IMR-90 (cell line): ENCODE measurements around the gene EIF2S2. TPM values are rescaled to one million over a fixed set of nuclear protein-coding genes. Genes with fewer than 3 reads are reported as not detected.

Experiments
- ATAC-seq: fragments of 200-7000 bp; cut with Tn5 transposase; 2 replicates; pipeline ENCODE4 v1.9.1; 2020; ENCODE audit warnings: low read depth, mild to moderate bottlenecking, moderate library complexity
- BruUV-seq: library from RNA; stranded (reverse); fragments of 400-500 nt; replicated peaks from 2 replicates; lab custom pipeline; 2021; lab: Mats Ljungman, UMichigan
- CTCF ChIA-PET: fragments of 300-600 bp; formaldehyde crosslinking; extraction: SDS; loops from one replicate; lab custom pipeline; 2021; ENCODE audit warnings: antibody characterized with exemption; lab: Yijun Ruan, JAX
- POLR2A ChIA-PET: fragments of 300-600 bp; sonication (Branson Sonifier 250); formaldehyde crosslinking; loops from one replicate; lab custom pipeline; 2022; ENCODE audit warnings: antibody characterized with exemption; ENCODE audit not compliant: unreplicated experiment; lab: Charles Lee
- DNase-seq: peaks from one replicate; pipeline ENCODE4 v3.0.0; 2013
- H2AFZ ChIP-seq: replicated peaks from 2 replicates; pipeline ENCODE3; 2013; ENCODE audit warnings: low read length, mild to moderate bottlenecking; ENCODE audit not compliant: poor library complexity
- H2AK5ac ChIP-seq: 2 replicates; pipeline ENCODE4 v1.6.1; 2013; ENCODE audit warnings: low read depth, low read length, inconsistent platforms
- H2AK9ac ChIP-seq: replicated peaks from 2 replicates; pipeline ENCODE3; 2013; ENCODE audit warnings: mild to moderate bottlenecking, low read depth, low read length, moderate library complexity; ENCODE audit not compliant: poor library complexity
- H2BK120ac ChIP-seq: 2 replicates; pipeline ENCODE4 v1.6.1; 2013; ENCODE audit warnings: low read depth, low read length, inconsistent platforms
- H2BK15ac ChIP-seq: 3 replicates; pipeline ENCODE4 v1.6.1; 2013; ENCODE audit warnings: low read depth, low read length, inconsistent platforms
- H2BK20ac ChIP-seq: 2 replicates; pipeline ENCODE4 v1.6.1; 2013; ENCODE audit warnings: low read depth, mild to moderate bottlenecking, inconsistent platforms, low read length, moderate library complexity
- H2BK5ac ChIP-seq: 2 replicates; pipeline ENCODE4 v1.6.1; 2013; ENCODE audit warnings: mild to moderate bottlenecking, low read depth, low read length, inconsistent platforms; ENCODE audit not compliant: poor library complexity, severe bottlenecking
- H3K14ac ChIP-seq: replicated peaks from 2 replicates; pipeline ENCODE4 v1.6.1; 2013; ENCODE audit warnings: low read depth, low read length, inconsistent platforms
- H3K18ac ChIP-seq: 2 replicates; pipeline ENCODE4 v1.6.1; 2013; ENCODE audit warnings: low read depth, low read length, control low read depth
- H3K23ac ChIP-seq: 2 replicates; pipeline ENCODE4 v1.6.1; 2013; ENCODE audit warnings: low read depth, low read length, inconsistent platforms
- H3K27ac ChIP-seq: 2 replicates; pipeline ENCODE4 v1.5.1; 2013; ENCODE audit warnings: mild to moderate bottlenecking, control low read depth, low read length; ENCODE audit not compliant: insufficient read depth
- H3K27me3 ChIP-seq: 2 replicates; pipeline ENCODE4 v1.6.1; 2013; ENCODE audit warnings: low read length; ENCODE audit not compliant: control insufficient read depth, insufficient read depth
- H3K36me3 ChIP-seq: 2 replicates; pipeline ENCODE4 v1.6.1; 2013; ENCODE audit warnings: low read length, mixed read lengths; ENCODE audit not compliant: control insufficient read depth, insufficient read depth
- H3K4ac ChIP-seq: 2 replicates; pipeline ENCODE4 v1.6.1; 2013; ENCODE audit warnings: low read depth, low read length, inconsistent platforms
- H3K4me1 ChIP-seq: 2 replicates; pipeline ENCODE4 v1.6.1; 2013; ENCODE audit warnings: low read length, mixed read lengths; ENCODE audit not compliant: control insufficient read depth, insufficient read depth
- H3K4me2 ChIP-seq: 2 replicates; pipeline ENCODE4 v1.6.1; 2013; ENCODE audit warnings: low read depth, mild to moderate bottlenecking, control low read depth, low read length, moderate library complexity
- H3K4me3 ChIP-seq: 2 replicates; pipeline ENCODE4 v1.5.1; 2013; ENCODE audit warnings: low read depth, mild to moderate bottlenecking, control low read depth, low read length, moderate library complexity; ENCODE audit not compliant: insufficient read depth
- H3K56ac ChIP-seq: 2 replicates; pipeline ENCODE4 v1.6.1; 2013; ENCODE audit warnings: low read length, inconsistent platforms; ENCODE audit not compliant: insufficient read depth; ENCODE audit errors: extremely low read depth
- H3K79me1 ChIP-seq, 2 experiments: 2 replicates each; pipeline ENCODE4 v1.6.1; 2013; ENCODE audit warnings: low read length in 2 of 2, inconsistent platforms in 1 of 2, low read depth in 1 of 2
- H3K9ac ChIP-seq: 2 replicates; pipeline ENCODE4 v1.6.1; 2013; ENCODE audit warnings: low read depth, low read length, control low read depth
- H3K9me1 ChIP-seq: 2 replicates; pipeline ENCODE4 v1.6.1; 2013; ENCODE audit warnings: low read length, inconsistent platforms; ENCODE audit not compliant: insufficient read depth
- H3K9me3 ChIP-seq: 2 replicates; pipeline ENCODE4 v1.6.1; 2013; ENCODE audit warnings: low read length; ENCODE audit not compliant: control insufficient read depth, insufficient read depth
- H4K20me1 ChIP-seq: 2 replicates; pipeline ENCODE4 v1.6.1; 2013; ENCODE audit warnings: low read length, inconsistent platforms; ENCODE audit not compliant: insufficient read depth
- H4K5ac ChIP-seq: 2 replicates; pipeline ENCODE4 v1.6.1; 2013; ENCODE audit warnings: mild to moderate bottlenecking, low read depth, low read length, control low read depth
- H4K8ac ChIP-seq, 2 experiments: 2 replicates each; pipeline ENCODE4 v1.6.1; 2013; ENCODE audit warnings: low read depth in 2 of 2, low read length in 2 of 2, control low read depth in 1 of 2, inconsistent platforms in 1 of 2
- H4K91ac ChIP-seq: 2 replicates; pipeline ENCODE4 v1.6.1; 2013; ENCODE audit warnings: low read depth, low read length, inconsistent platforms; ENCODE audit not compliant: insufficient read depth
- BHLHE40 ChIP-seq: fragments of 150-350 bp; IDR thresholded peaks from 2 replicates; pipeline ENCODE4 v1.6.1; 2016; ENCODE audit warnings: mild to moderate bottlenecking, low read depth, low read length
- CEBPB ChIP-seq: IDR thresholded peaks from 2 replicates; pipeline ENCODE4 v1.6.1; 2012; ENCODE audit warnings: low read depth, low read length, improper control_type of control experiment
- FOS ChIP-seq: fragments of 150-350 bp; IDR thresholded peaks from 2 replicates; pipeline ENCODE4 v1.6.1; 2016; ENCODE audit warnings: low read depth, low read length
- MAFK ChIP-seq: IDR thresholded peaks from 2 replicates; pipeline ENCODE4 v1.6.1; 2012; ENCODE audit warnings: low read depth, low read length, improper control_type of control experiment
- MAZ ChIP-seq: IDR thresholded peaks from 2 replicates; pipeline ENCODE4 v1.6.1; 2012; ENCODE audit warnings: low read depth, mild to moderate bottlenecking, low read length, improper control_type of control experiment, moderate library complexity, borderline replicate concordance
- MXI1 ChIP-seq: IDR thresholded peaks from 2 replicates; pipeline ENCODE4 v1.6.1; 2012; ENCODE audit warnings: low read depth, mild to moderate bottlenecking, low read length, moderate library complexity, borderline replicate concordance
- NFE2L2 ChIP-seq: fragments of 150-350 bp; IDR thresholded peaks from 2 replicates; pipeline ENCODE4 v1.6.1; 2016; ENCODE audit warnings: low read depth, mild to moderate bottlenecking, low read length
- POLR2A ChIP-seq: IDR thresholded peaks from 2 replicates; pipeline ENCODE4 v1.6.1; 2012; ENCODE audit warnings: mild to moderate bottlenecking, low read depth, low read length
- RAD21 ChIP-seq: IDR thresholded peaks from 2 replicates; pipeline ENCODE4 v1.6.1; 2012; ENCODE audit warnings: low read length, improper control_type of control experiment
- RCOR1 ChIP-seq: IDR thresholded peaks from 2 replicates; pipeline ENCODE4 v1.6.1; 2012; ENCODE audit warnings: mild to moderate bottlenecking, low read length, improper control_type of control experiment; ENCODE audit not compliant: insufficient replicate concordance
- RFX5 ChIP-seq: IDR thresholded peaks from 2 replicates; pipeline ENCODE4 v1.8.0; 2012; ENCODE audit warnings: low read depth, mild to moderate bottlenecking, low read length, moderate library complexity
- SMC3 ChIP-seq: fragments of 150-350 bp; IDR thresholded peaks from 2 replicates; pipeline ENCODE4 v1.6.1; 2016; ENCODE audit warnings: low read depth, mild to moderate bottlenecking, antibody characterized with exemption, low read length, moderate library complexity
- WGBS, 2 experiments: methylation state at CpG; one replicate each; pipeline versions ENCODE4 v1.1.5 to v1.1.7; 2013; ENCODE audit warnings: missing lambda C conversion rate in 2 of 2; ENCODE audit not compliant: insufficient read length in 1 of 2; ENCODE audit errors: extremely low coverage in 2 of 2; 5-methylcytosine and 5-hydroxymethylcytosine counted together
- dilution Hi-C: fragments of 300-500 bp; cut with HindIII; formaldehyde crosslinking; loops from one replicate; pipeline ENCODE4 v1.14.3; 2018; ENCODE audit warnings: low sequenced_read_pairs; ENCODE audit not compliant: unreplicated experiment
- in situ Hi-C: fragments of 300-500 bp; cut with MboI; formaldehyde crosslinking; loops from 3 replicates; pipeline ENCODE4 v1.14.3; 2019; ENCODE audit warnings: low sequenced_read_pairs, inconsistent platforms, mixed read lengths
- intact Hi-C: fragments of 100-400 bp; cut with micrococcal nuclease; formaldehyde crosslinking; loops from 2 replicates; pipeline ENCODE4 v1.10.0; 2022
- polyA plus RNA-seq, 3 experiments: library from polyadenylated mRNA; depleted of rRNA; stranded (reverse); fragments of >200 nt; gene quantifications; 2 replicates each; pipeline ENCODE4 v1.2.3, GENCODE V29; 2012; ENCODE audit warnings: low replicate concordance in 1 of 3
- total RNA-seq: library from RNA; depleted of rRNA; stranded (reverse); fragments of >200 nt; gene quantifications from 2 replicates; pipeline ENCODE4 v1.2.3, GENCODE V29; 2012
- TF ChIP-seq, protein P1 (sequence below): fragments of 150-350 bp; IDR thresholded peaks from 2 replicates; pipeline ENCODE4 v1.6.1; 2017; ENCODE audit warnings: mild to moderate bottlenecking, antibody characterized with exemption, low read length, low read depth
- TF ChIP-seq, protein P2 (sequence below): conservative IDR thresholded peaks from 2 replicates; pipeline ENCODE4 v1.5.1; 2012; ENCODE audit warnings: mild to moderate bottlenecking, low read depth, low read length, improper control_type of control experiment
- TF ChIP-seq, protein P3 (sequence below): fragments of 150-350 bp; IDR thresholded peaks from 2 replicates; pipeline ENCODE4 v1.6.1; 2016; ENCODE audit warnings: low read depth, mild to moderate bottlenecking, low read length, moderate library complexity, borderline replicate concordance

EIF2S2 gene
- total and polyA plus RNA-seq, 2 of the 4 experiments (the other 2 are of a cell fraction): 61.7 to 66.9 TPM

DNA sequence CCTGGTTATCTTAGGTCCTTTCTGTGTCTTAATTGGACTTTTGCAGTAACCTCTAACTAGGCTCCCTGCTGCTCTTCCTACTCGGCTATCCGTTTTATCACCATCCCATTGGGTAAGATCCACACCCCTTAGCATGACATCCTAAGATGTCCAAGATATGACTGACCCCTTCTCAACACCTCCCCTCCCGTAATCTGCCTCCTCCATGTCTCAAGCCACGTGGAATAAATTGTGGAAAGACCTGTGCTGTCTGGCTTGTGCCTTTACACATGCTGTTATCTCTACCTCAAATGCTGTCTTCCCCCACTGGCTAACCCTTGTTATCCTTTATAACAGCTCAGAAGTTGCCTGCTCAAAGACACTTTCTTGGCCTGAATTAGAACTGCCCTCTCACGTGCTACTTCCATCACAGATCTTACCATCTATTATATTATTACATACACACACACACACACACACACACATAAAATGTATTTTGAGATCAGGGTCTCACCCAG, 26.5 kb downstream of the EIF2S2 start:
- 88% methylated on average over 4 of the region's 5 CpGs; no CpG with 5 or more reads in 1 of the 2 experiments for WGBS, 2 experiments
- DNase-seq (no peak), ATAC-seq (no peak)
- intact Hi-C loops: loop anchor here (1.0 kb wide), 1 partner anchor 222 kb away; no protein-coding TSS in a partner anchor
- in situ Hi-C loops: no loop called here
- dilution Hi-C loops: no loop called here
- no peak overlapping the region for H3K27ac ChIP-seq
- H3K27me3 ChIP-seq: no peaks in the 10 kb centered on the region
- H3K4ac ChIP-seq: no peak overlapping the region
- no peak overlapping the region for H3K18ac ChIP-seq
- no TSS peak for BruUV-seq
- H3K4me3 ChIP-seq: no peak overlapping the region
- H3K9me1 ChIP-seq: peaks cover 32% of the 10 kb centered on the region
- CTCF ChIA-PET: no interaction called here
- H3K9ac ChIP-seq: no peak overlapping the region
- H3K4me1 ChIP-seq: no peaks in the 10 kb centered on the region
- H2BK5ac ChIP-seq: no peak overlapping the region
- no peak overlapping the region for H2BK20ac ChIP-seq
- no peak overlapping the region for H2BK15ac ChIP-seq
- peaks cover 42 to 93% of the 10 kb centered on the region in 2 experiments for H3K79me1 ChIP-seq
- H2BK120ac ChIP-seq: no peak overlapping the region
- H4K8ac ChIP-seq: no peak overlapping the region
- POLR2A ChIA-PET: no interaction called here
- no peak overlapping the region for H2AFZ ChIP-seq
- peaks cover 85% of the 10 kb centered on the region for H4K20me1 ChIP-seq
- H2AK5ac ChIP-seq: no peak overlapping the region
- no peak overlapping the region for H3K14ac ChIP-seq
- TF ChIP-seq BHLHE40 (no peak), RCOR1 (no peak), MAFK (no peak), FOS (no peak), SMC3 (no peak), MAZ (no peak), POLR2A (no peak), RFX5 (no peak), CEBPB (no peak), RAD21 (no peak), NFE2L2 (no peak), MXI1 (no peak)
- TF ChIP-seq, protein P1, sequence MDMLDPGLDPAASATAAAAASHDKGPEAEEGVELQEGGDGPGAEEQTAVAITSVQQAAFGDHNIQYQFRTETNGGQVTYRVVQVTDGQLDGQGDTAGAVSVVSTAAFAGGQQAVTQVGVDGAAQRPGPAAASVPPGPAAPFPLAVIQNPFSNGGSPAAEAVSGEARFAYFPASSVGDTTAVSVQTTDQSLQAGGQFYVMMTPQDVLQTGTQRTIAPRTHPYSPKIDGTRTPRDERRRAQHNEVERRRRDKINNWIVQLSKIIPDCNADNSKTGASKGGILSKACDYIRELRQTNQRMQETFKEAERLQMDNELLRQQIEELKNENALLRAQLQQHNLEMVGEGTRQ: no peak
- TF ChIP-seq, protein P2, sequence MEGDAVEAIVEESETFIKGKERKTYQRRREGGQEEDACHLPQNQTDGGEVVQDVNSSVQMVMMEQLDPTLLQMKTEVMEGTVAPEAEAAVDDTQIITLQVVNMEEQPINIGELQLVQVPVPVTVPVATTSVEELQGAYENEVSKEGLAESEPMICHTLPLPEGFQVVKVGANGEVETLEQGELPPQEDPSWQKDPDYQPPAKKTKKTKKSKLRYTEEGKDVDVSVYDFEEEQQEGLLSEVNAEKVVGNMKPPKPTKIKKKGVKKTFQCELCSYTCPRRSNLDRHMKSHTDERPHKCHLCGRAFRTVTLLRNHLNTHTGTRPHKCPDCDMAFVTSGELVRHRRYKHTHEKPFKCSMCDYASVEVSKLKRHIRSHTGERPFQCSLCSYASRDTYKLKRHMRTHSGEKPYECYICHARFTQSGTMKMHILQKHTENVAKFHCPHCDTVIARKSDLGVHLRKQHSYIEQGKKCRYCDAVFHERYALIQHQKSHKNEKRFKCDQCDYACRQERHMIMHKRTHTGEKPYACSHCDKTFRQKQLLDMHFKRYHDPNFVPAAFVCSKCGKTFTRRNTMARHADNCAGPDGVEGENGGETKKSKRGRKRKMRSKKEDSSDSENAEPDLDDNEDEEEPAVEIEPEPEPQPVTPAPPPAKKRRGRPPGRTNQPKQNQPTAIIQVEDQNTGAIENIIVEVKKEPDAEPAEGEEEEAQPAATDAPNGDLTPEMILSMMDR: no peak
- TF ChIP-seq, protein P3, sequence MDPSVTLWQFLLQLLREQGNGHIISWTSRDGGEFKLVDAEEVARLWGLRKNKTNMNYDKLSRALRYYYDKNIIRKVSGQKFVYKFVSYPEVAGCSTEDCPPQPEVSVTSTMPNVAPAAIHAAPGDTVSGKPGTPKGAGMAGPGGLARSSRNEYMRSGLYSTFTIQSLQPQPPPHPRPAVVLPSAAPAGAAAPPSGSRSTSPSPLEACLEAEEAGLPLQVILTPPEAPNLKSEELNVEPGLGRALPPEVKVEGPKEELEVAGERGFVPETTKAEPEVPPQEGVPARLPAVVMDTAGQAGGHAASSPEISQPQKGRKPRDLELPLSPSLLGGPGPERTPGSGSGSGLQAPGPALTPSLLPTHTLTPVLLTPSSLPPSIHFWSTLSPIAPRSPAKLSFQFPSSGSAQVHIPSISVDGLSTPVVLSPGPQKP: no peak
- no peaks in the 10 kb centered on the region for H3K9me3 ChIP-seq
- peaks cover 64% of the 10 kb centered on the region for H3K36me3 ChIP-seq
- no peak overlapping the region for H3K23ac ChIP-seq
- no peak overlapping the region for H4K5ac ChIP-seq
- no peak overlapping the region for H3K56ac ChIP-seq
- H2AK9ac ChIP-seq: no peak overlapping the region
- H4K91ac ChIP-seq: no peak overlapping the region
- no peak overlapping the region for H3K4me2 ChIP-seq
